Epidermal melanocyte (primary cell): Measurements from ENCODE around the gene MLC1.
A peak's percentile ranks its signal among the peaks of the same experiment; 100 is the strongest.

ENCODE experiments used
- DNase-seq: peaks from one replicate; pipeline ENCODE4 v3.0.0; 2011; ENCODE audit warnings: low spot score; ENCODE audit not compliant: insufficient read length

The MLC1 gene

GRCh38 chr22:50039669-50040443, 45.4 kb downstream of the MLC1 start:
- DNase-seq, result no peak

GRCh38 chr22:50035976-50036724, 49.1 kb downstream of the MLC1 start:
- no peak for DNase-seq

GRCh38 chr22:50035131-50035881, 49.9 kb downstream of the MLC1 start:
- DNase-seq, result no peak

- no peak for DNase-seq
Observed at GRCh38 chr22:50034126-50035081, 50.8 kb downstream of the MLC1 start.

GRCh38 chr22:50032941-50033601, 52.2 kb downstream of the MLC1 start:
- no peak for DNase-seq

GRCh38 chr22:50032109-50032871, 52.9 kb downstream of the MLC1 start:
- DNase-seq, result no peak

- DNase-seq, result peak; percentile 16
Observed at GRCh38 chr22:50031189-50032091, 53.8 kb downstream of the MLC1 start.

GRCh38 chr22:50030297-50031188, 54.7 kb downstream of the MLC1 start:
- peak; percentile 81 for DNase-seq

GRCh38 chr22:50027639-50028537, 57.3 kb downstream of the MLC1 start:
- DNase-seq, result peak; percentile 93

- no peak for DNase-seq
Observed at GRCh38 chr22:50025993-50026392, 59.2 kb downstream of the MLC1 start.

- no peak for DNase-seq
Observed at GRCh38 chr22:50022171-50022819, 62.9 kb downstream of the MLC1 start.

- DNase-seq, result no peak
Observed at GRCh38 chr22:50020606-50021005, 64.6 kb downstream of the MLC1 start.

GRCh38 chr22:50019316-50019715, 65.9 kb downstream of the MLC1 start:
- DNase-seq, result no peak

- DNase-seq, result no peak
Observed at GRCh38 chr22:50018608-50019285, 66.5 kb downstream of the MLC1 start.

GRCh38 chr22:50017701-50018224, 67.5 kb downstream of the MLC1 start:
- DNase-seq, result no peak
